CD4-positive, alpha-beta T cell treated with Interleukin-10 for 1 hour (primary cell): ENCODE results near the gene DRICH1.
"Not testable (repeated sequence)": the region's sequence is repeated elsewhere in the genome, so short reads cannot be mapped to it uniquely, and the experiment has no call there.

Experiments
- DNase-seq: peaks from one replicate; pipeline ENCODE4 v3.0.0-alpha.2; 2020

DRICH1 gene

DNA sequence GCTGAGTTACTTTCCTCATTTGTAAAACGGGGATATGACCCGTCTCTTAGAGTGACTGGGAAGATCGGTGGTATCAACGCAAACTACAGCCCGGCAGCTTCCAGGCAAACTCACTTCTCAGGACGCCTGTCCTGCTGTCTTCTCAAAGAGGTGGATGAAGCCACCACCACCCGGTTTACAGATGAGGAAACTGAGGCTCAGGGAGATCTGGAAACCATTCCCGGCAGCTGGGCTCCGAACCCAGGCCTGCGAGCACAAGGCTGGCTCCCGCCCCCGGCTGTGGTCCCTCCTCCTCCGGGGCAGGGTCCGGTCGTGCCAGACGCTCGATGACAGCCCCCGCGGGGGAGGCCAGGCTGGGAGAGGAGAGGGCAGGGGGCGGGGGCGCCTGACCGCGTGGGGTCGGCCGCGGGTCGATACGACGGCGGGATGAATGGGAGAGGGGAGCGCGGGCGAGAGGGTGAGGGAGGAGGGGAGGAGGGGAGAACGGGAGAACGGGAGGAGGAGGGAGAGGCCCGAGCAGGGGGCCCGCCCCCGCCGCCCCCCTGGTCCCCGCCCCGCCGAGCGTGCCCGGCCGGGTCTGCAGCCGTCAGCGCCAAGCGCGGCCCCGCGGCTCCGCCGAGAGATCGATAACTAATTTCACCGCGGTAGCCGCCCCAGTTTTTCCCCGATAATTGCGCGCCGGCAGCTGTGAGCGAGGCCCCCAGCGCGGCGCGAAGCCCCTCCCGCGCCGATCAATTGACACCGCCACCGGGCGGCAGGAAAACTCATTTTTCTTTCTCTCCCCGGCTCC, 66.0 kb downstream of the DRICH1 start:
- DNase-seq = no peak

DNA sequence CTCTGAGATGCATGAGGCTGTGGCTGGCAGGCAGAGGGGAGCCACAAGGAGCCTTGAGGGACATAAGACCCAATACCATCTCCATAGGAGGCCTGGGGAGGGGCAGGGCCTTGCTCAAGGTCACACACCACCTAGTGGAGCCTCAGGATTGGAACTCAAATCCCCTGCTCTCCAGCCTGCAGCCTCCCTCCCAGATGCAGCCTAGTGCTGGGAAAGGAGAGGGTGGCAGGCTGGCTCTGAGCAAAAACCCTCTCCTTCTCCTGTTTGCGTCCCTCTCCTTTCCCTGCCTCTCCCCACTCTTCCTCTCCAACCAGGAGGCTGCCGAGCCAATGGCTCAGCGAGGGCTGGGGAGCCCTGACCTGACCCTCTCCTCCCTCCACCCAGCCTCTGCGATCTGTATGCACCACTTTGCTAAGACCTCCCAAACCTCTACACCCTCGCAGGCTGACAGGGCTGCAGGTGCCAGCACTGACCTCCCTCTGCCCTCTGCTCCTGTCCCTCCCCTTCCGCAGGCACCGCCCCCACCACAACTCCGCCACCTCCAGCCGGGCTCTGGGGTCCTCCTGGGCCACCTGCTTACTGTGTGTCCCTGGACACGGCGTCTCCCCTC, 66.7 kb downstream of the DRICH1 start:
- no peak for DNase-seq

DNA sequence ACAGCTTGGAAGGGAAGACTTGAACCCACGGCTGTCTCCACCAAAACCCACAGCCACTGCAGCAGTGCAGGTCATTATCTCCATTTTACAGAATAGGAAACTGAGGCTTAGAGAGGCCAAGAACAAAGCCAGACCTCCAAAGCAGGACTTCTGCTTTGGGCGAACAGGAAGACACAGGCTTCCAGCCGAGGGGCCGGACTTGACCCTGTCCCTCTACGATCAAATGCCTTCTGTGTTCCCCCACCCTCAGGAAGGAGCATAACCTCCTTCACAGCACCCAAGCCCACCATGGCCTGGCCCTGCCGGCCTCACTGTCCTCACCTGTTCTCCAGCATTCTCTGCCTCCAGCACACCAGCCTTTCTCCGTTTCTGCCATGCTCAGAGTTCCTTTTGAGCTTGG, 67.8 kb downstream of the DRICH1 start:
- DNase-seq = no peak

- no peak for DNase-seq
These were observed 69.0 kb downstream of the DRICH1 start for GRCh38 chr22:23563111-23563510.

DNA sequence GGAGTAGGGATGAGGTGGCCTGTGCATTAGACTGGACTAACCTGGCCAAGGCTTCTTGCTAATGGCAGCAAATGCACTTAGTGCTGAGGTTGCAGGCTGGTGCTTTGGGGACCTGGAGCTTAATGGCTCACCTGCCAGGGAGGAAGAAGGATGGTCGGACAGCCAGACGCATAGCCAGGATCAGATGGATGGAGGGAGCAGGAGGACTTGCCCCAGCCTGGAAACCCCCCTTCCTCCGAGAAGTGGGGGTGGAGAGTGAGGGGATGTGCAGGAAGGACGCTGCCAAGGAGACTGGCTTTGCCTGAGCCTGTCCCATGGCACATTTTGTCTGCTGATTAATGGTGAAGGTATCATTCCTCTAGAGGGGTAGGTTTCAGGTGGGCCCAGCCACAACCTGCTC, 69.9 kb downstream of the DRICH1 start:
- DNase-seq = no peak

- DNase-seq = not testable (repeated sequence)
These were observed 71.1 kb downstream of the DRICH1 start for GRCh38 chr22:23561025-23561510.

DNA sequence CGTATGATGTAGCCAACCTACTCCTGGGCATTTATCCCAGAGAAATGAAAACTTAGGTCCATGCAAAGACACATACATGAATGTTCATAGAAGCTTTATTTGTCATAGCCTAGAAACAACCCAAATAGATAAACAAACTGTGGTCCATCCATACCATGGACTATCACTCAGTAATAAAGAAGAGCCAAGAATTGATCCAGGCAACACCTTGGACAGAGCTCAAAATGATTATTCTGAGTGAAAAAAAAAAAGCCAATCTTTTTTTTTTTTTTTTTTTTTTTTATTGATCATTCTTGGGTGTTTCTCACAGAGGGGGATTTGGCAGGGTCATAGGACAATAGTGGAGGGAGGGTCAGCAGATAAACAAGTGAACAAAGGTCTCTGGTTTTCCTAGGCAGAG, 71.9 kb downstream of the DRICH1 start:
- DNase-seq = not testable (repeated sequence)
